ENCODE data around the gene SHD. TPM values are rescaled to one million over a fixed set of nuclear protein-coding genes. Genes with fewer than 3 reads are reported as not detected.
A peak's percentile ranks its signal among the peaks of the same experiment; 100 is the strongest.
"Not testable (repeated sequence)": the region's sequence is repeated elsewhere in the genome, so short reads cannot be mapped to it uniquely, and the experiment has no call there.

SHD gene
- under 1 TPM in 1 of 4 donors, not detected in 3; 0.41 TPM for total RNA-seq

GRCh38 chr19:4278419-4279266 lies at the start of gene SHD:
TSS of gene SHD (plus strand) at chr19:4279266. CDS start at chr19:4280064, 798 bp downstream.
- intact Hi-C loops (cut with DNase I; ENCODE audit: low total_unique reads), result no loop called here
- DNase-seq, result no peak
- no peaks in the 10 kb centered on the region for H3K9me3 ChIP-seq
- no peaks in the 10 kb centered on the region for H3K36me3 ChIP-seq
- peaks cover 14 to 32% of the 10 kb centered on the region in 2 donors for H3K27me3 ChIP-seq
- H3K27ac ChIP-seq, result no peak within 1 kb of the TSS
- peaks cover 0 to 12% of the 10 kb centered on the region in 2 donors for H3K4me1 ChIP-seq
- TF ChIP-seq CTCF (IDR thresholded peaks at IDR 0.05) (no peak), POLR2A (IDR thresholded peaks at IDR 0.05) (no peak)
- H3K4me3 ChIP-seq, result peak within 1 kb of the TSS in 1 of 2 donors; percentile 16

GRCh38 chr19:4230237-4230636 lies 48.8 kb upstream of the SHD start:
- H3K36me3 ChIP-seq; H3K4me3 ChIP-seq; intact Hi-C loops (cut with DNase I; ENCODE audit: low total_unique reads); H3K27ac ChIP-seq; H3K4me1 ChIP-seq; H3K9me3 ChIP-seq; DNase-seq: not testable (repeated sequence)
- peaks cover 0 to 10% of the 10 kb centered on the region in 2 donors for H3K27me3 ChIP-seq

GRCh38 chr19:4231521-4231920 lies 47.5 kb upstream of the SHD start:
- H3K4me3 ChIP-seq; H3K4me1 ChIP-seq; H3K27ac ChIP-seq; DNase-seq; H3K36me3 ChIP-seq; H3K9me3 ChIP-seq; intact Hi-C loops (cut with DNase I; ENCODE audit: low total_unique reads): not testable (repeated sequence)
- H3K27me3 ChIP-seq, result peaks cover 0 to 10% of the 10 kb centered on the region in 2 donors

- H3K4me3 ChIP-seq; H3K4me1 ChIP-seq; H3K9me3 ChIP-seq; H3K27ac ChIP-seq; H3K36me3 ChIP-seq; intact Hi-C loops (cut with DNase I; ENCODE audit: low total_unique reads); DNase-seq: not testable (repeated sequence)
- H3K27me3 ChIP-seq, result peaks cover 0 to 10% of the 10 kb centered on the region in 2 donors
Measured at GRCh38 chr19:4232139-4232538, 46.9 kb upstream of the SHD start.

GRCh38 chr19:4232614-4233281 lies 46.3 kb upstream of the SHD start:
- Histone ChIP-seq H3K27ac (no peak overlapping the region), H3K4me3 (no peak overlapping the region), H3K9me3 (no peaks in the 10 kb centered on the region), H3K4me1 (no peaks in the 10 kb centered on the region), H3K27me3 (peaks cover 0 to 10% of the 10 kb centered on the region in 2 donors), H3K36me3 (no peaks in the 10 kb centered on the region)
- no peak for DNase-seq
- no peak for TF ChIP-seq POLR2A (IDR thresholded peaks at IDR 0.05)
- TF ChIP-seq CTCF (IDR thresholded peaks at IDR 0.05), result no peak
- intact Hi-C loops (cut with DNase I; ENCODE audit: low total_unique reads), result no loop called here

GRCh38 chr19:4233282-4233853 lies 45.7 kb upstream of the SHD start:
- DNase-seq, result no peak

More at GRCh38 chr19:4233282-4233853, 45.7 kb upstream of the SHD start:
- Histone ChIP-seq H3K4me3 (no peak overlapping the region), H3K4me1 (no peaks in the 10 kb centered on the region), H3K27ac (no peak overlapping the region), H3K9me3 (no peaks in the 10 kb centered on the region), H3K36me3 (no peaks in the 10 kb centered on the region), H3K27me3 (peaks cover 0 to 10% of the 10 kb centered on the region in 2 donors)
- TF ChIP-seq CTCF (IDR thresholded peaks at IDR 0.05) (no peak), POLR2A (IDR thresholded peaks at IDR 0.05) (no peak)
- intact Hi-C loops (cut with DNase I; ENCODE audit: low total_unique reads), result no loop called here

Data from uterus (tissue), 4 donors.